GM23338 (cell line): ENCODE results near the gene DPYSL3. TPM values are rescaled to one million over a fixed set of nuclear protein-coding genes. Genes with fewer than 3 reads are reported as not detected.

Experiments used
- ATAC-seq: fragments of 200-7000 bp; cut with Tn5 transposase; 3 replicates; pipeline ENCODE4 v1.9.1; 2020
- DNase-seq: peaks from one replicate; pipeline ENCODE4 v3.0.0-alpha.2; 2015; ENCODE audit warnings: low spot score
- H2AFZ ChIP-seq: fragments of 200-600 bp; sonication (generic); 2 replicates; pipeline ENCODE4 v1.8.0; 2016; ENCODE audit warnings: antibody characterized with exemption, mild to moderate bottlenecking, moderate library complexity
- H3F3A ChIP-seq: fragments of 200-600 bp; sonication (generic); replicated peaks from 2 replicates; pipeline ENCODE4 v1.8.0; 2017; ENCODE audit warnings: antibody characterized with exemption, mixed run types, low read depth
- H3K27ac ChIP-seq: fragments of 200-600 bp; sonication (generic); 2 replicates; pipeline ENCODE4 v1.6.1; 2016; ENCODE audit warnings: low read depth
- H3K27me3 ChIP-seq: fragments of 200-600 bp; sonication (generic); 2 replicates; pipeline ENCODE4 v1.8.0; 2016; ENCODE audit warnings: mild to moderate bottlenecking, mixed run types, moderate library complexity; ENCODE audit not compliant: insufficient read depth
- H3K36me3 ChIP-seq: fragments of 200-600 bp; sonication (generic); 2 replicates; pipeline ENCODE4 v1.8.0; 2016; ENCODE audit warnings: mild to moderate bottlenecking; ENCODE audit not compliant: insufficient read depth
- H3K4me1 ChIP-seq: fragments of 200-600 bp; sonication (generic); 2 replicates; pipeline ENCODE4 v1.8.0; 2016; ENCODE audit warnings: mild to moderate bottlenecking, moderate library complexity; ENCODE audit not compliant: insufficient read depth
- H3K4me2 ChIP-seq: fragments of 200-600 bp; sonication (generic); 2 replicates; pipeline ENCODE4 v1.7.1; 2017; ENCODE audit warnings: mixed run types
- H3K4me3 ChIP-seq: fragments of 200-600 bp; sonication (generic); 2 replicates; pipeline ENCODE4 v1.6.1; 2016; ENCODE audit warnings: mixed run types
- H3K79me2 ChIP-seq: fragments of 200-600 bp; sonication (generic); replicated peaks from 2 replicates; pipeline ENCODE4 v1.8.0; 2017; ENCODE audit warnings: mild to moderate bottlenecking; ENCODE audit not compliant: insufficient read depth
- H3K9me2 ChIP-seq: fragments of 200-600 bp; sonication (generic); 2 replicates; pipeline ENCODE4 v1.8.0; 2017; ENCODE audit not compliant: insufficient read depth
- H4K20me1 ChIP-seq: fragments of 200-600 bp; sonication (generic); replicated peaks from 2 replicates; pipeline ENCODE4 v1.8.0; 2017; ENCODE audit warnings: mild to moderate bottlenecking; ENCODE audit not compliant: insufficient read depth
- H3K27ac Mint-ChIP-seq: 2 replicates; pipeline ENCODE4 v1.8.0; 2020; ENCODE audit warnings: inconsistent platforms, mild to moderate bottlenecking, moderate library complexity, mixed read lengths
- H3K27me3 Mint-ChIP-seq: 3 replicates; pipeline ENCODE4 v1.8.0; 2022; ENCODE audit warnings: low read depth, mild to moderate bottlenecking, moderate library complexity, mixed read lengths, inconsistent platforms; ENCODE audit not compliant: insufficient read depth, poor library complexity
- H3K36me3 Mint-ChIP-seq: 3 replicates; pipeline ENCODE4 v1.8.0; 2021; ENCODE audit warnings: low read depth, mild to moderate bottlenecking, inconsistent platforms, moderate library complexity, mixed read lengths
- H3K4me1 Mint-ChIP-seq: 3 replicates; pipeline ENCODE4 v1.8.0; 2020; ENCODE audit warnings: mild to moderate bottlenecking, inconsistent platforms, mixed read lengths
- H3K4me3 Mint-ChIP-seq: 3 replicates; pipeline ENCODE4 v1.8.0; 2021; ENCODE audit warnings: moderate library complexity, mild to moderate bottlenecking, inconsistent platforms, mixed read lengths
- H3K9me3 Mint-ChIP-seq: 3 replicates; pipeline ENCODE4 v1.8.0; 2020; ENCODE audit warnings: moderate library complexity, mild to moderate bottlenecking, inconsistent platforms, mixed read lengths
- CREB1 ChIP-seq: fragments of 250-450 bp; sonication (Bioruptor Pico); IDR thresholded peaks from 2 replicates; pipeline ENCODE4 v1.5.0; 2020; ENCODE audit warnings: low read depth, mild to moderate bottlenecking, moderate library complexity
- ETS1 ChIP-seq: IDR thresholded peaks from 2 replicates; pipeline ENCODE4 v1.6.1; 2016; ENCODE audit warnings: antibody characterized with exemption
- EZH2 ChIP-seq: fragments of 200-600 bp; sonication (generic); IDR thresholded peaks from one replicate; pipeline ENCODE4 v1.8.0; 2017; ENCODE audit warnings: antibody characterized with exemption, mild to moderate bottlenecking, low read depth; ENCODE audit not compliant: unreplicated experiment
- JUNB ChIP-seq: IDR thresholded peaks from one replicate; pipeline ENCODE4 v1.6.1; 2016; ENCODE audit warnings: antibody characterized with exemption; ENCODE audit not compliant: unreplicated experiment
- NANOG ChIP-seq: IDR thresholded peaks from 2 replicates; pipeline ENCODE4 v1.6.1; 2016; ENCODE audit warnings: antibody characterized with exemption, borderline replicate concordance
- POLR2AphosphoS5 ChIP-seq: IDR thresholded peaks from 2 replicates; pipeline ENCODE4 v1.6.1; 2016; ENCODE audit warnings: antibody characterized with exemption, low read depth
- REST ChIP-seq: IDR thresholded peaks from one replicate; pipeline ENCODE4 v1.6.1; 2018; ENCODE audit warnings: antibody characterized with exemption; ENCODE audit not compliant: unreplicated experiment
- STAT1 ChIP-seq: IDR thresholded peaks from one replicate; pipeline ENCODE4 v1.6.1; 2016; ENCODE audit warnings: antibody characterized with exemption; ENCODE audit not compliant: unreplicated experiment
- ZNF114 ChIP-seq: fragments of 250-450 bp; sonication (Bioruptor Pico); IDR thresholded peaks from 2 replicates; pipeline ENCODE4 v1.5.0; 2020; ENCODE audit warnings: mild to moderate bottlenecking, moderate library complexity
- ZNF331 ChIP-seq: fragments of 250-450 bp; sonication (Bioruptor Pico); IDR thresholded peaks from 2 replicates; pipeline ENCODE4 v1.5.0; 2020; ENCODE audit warnings: low read depth, mild to moderate bottlenecking, moderate library complexity
- ZNF462 ChIP-seq: fragments of 250-450 bp; sonication (Bioruptor Pico); IDR thresholded peaks from 2 replicates; pipeline ENCODE4 v1.5.0; 2020; ENCODE audit warnings: mild to moderate bottlenecking, moderate library complexity
- polyA plus RNA-seq: library from polyadenylated mRNA; unstranded; fragments of >200 nt; fragmentation: Nextera tagmentation; extraction: Ambion mirVana; gene quantifications from 2 replicates; pipeline ENCODE4 v1.2.1, GENCODE V29; 2016
- total RNA-seq: library from RNA; depleted of rRNA; stranded (reverse); fragments of >200 nt; shearing (Covaris generic); gene quantifications from 2 replicates; pipeline ENCODE4 v1.2.3, GENCODE V29; 2014

Gene DPYSL3
- total and polyA plus RNA-seq, 2 experiments from 2014 or later, result 97.6 to 455 TPM

- no peak for TF ChIP-seq ETS1
Observed at GRCh38 chr5:147359101-147359500, 150.8 kb downstream of the DPYSL3 start (continued).

GRCh38 chr5:147349241-147349640 is 160.6 kb downstream of the DPYSL3 start:
- no peaks in the 10 kb centered on the region; the same call in 1 of the 2 replicates for H3K9me2 ChIP-seq
- Mint-ChIP-seq H3K4me1 (peaks cover 2% of the 10 kb centered on the region; the same call in 2 of the 3 replicates), H3K27me3 (no peaks in the 10 kb centered on the region), H3K27ac (no peak overlapping the region), H3K36me3 (no peaks in the 10 kb centered on the region), H3K4me3 (no peak overlapping the region), H3K9me3 (no peaks in the 10 kb centered on the region)
- H3F3A ChIP-seq, result no peaks in the 10 kb centered on the region
- no peaks in the 10 kb centered on the region for H4K20me1 ChIP-seq
- H3K79me2 ChIP-seq, result no peaks in the 10 kb centered on the region
- no peak overlapping the region for H3K4me3 ChIP-seq
- H3K4me2 ChIP-seq, result no peak overlapping the region
- 0 out of 2 replicates have a peak overlapping the region, but pooled peaks have one; percentile 20 for H2AFZ ChIP-seq
- H3K4me1 ChIP-seq, result no peaks in the 10 kb centered on the region
- H3K36me3 ChIP-seq, result no peaks in the 10 kb centered on the region
- H3K27me3 ChIP-seq, result no peaks in the 10 kb centered on the region
- no peak for TF ChIP-seq ETS1
- TF ChIP-seq JUNB, result no peak
- TF ChIP-seq EZH2, result no peak
- no peak for TF ChIP-seq ZNF114 (CRISPR knock-in tag)
- no peak for TF ChIP-seq ZNF462 (CRISPR knock-in tag)
- no peak for TF ChIP-seq POLR2AphosphoS5
- no peak for TF ChIP-seq REST
- no peak for TF ChIP-seq CREB1 (CRISPR knock-in tag)
- TF ChIP-seq ZNF331 (CRISPR knock-in tag), result no peak
- no peak for TF ChIP-seq STAT1
- TF ChIP-seq NANOG, result no peak
- no peak for DNase-seq
- no peak overlapping the region for H3K27ac ChIP-seq
- ATAC-seq, result no peak
